GM12875 (cell line): ENCODE data around the gene RXRA.

ENCODE experiments used
- H3K4me3 ChIP-seq: one replicate; pipeline ENCODE4 v1.5.1; 2011; ENCODE audit warnings: low read depth, low read length, control low read depth
- TF ChIP-seq, protein P1 (sequence below): IDR thresholded peaks from 2 replicates; pipeline ENCODE4 v1.5.1; 2011; ENCODE audit warnings: low read depth, mild to moderate bottlenecking, control low read depth, inconsistent platforms, low read length, moderate library complexity, borderline replicate concordance; ENCODE audit not compliant: insufficient read depth

The RXRA gene

DNA sequence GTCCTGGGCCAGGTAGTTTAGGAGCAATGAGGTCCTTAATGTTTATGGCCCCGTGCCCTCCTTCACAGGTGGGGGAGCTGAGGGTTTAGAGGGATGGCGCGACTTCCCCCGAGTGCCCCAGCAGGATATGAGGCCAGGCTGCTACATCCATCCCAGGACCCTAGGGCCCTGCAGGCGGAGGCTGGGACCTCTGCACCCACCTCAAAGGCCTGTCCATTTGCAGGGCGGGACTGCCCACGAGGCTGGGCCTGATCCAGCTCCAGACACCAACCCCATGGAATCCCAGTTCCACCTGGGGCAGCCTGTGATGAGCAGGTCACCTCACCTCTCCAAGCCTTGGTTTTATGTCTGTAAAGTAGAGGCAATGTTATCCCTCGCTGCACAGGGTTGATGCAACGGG, 142.1 kb downstream of the RXRA start:
- TF ChIP-seq, protein P1, sequence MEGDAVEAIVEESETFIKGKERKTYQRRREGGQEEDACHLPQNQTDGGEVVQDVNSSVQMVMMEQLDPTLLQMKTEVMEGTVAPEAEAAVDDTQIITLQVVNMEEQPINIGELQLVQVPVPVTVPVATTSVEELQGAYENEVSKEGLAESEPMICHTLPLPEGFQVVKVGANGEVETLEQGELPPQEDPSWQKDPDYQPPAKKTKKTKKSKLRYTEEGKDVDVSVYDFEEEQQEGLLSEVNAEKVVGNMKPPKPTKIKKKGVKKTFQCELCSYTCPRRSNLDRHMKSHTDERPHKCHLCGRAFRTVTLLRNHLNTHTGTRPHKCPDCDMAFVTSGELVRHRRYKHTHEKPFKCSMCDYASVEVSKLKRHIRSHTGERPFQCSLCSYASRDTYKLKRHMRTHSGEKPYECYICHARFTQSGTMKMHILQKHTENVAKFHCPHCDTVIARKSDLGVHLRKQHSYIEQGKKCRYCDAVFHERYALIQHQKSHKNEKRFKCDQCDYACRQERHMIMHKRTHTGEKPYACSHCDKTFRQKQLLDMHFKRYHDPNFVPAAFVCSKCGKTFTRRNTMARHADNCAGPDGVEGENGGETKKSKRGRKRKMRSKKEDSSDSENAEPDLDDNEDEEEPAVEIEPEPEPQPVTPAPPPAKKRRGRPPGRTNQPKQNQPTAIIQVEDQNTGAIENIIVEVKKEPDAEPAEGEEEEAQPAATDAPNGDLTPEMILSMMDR = no peak

DNA sequence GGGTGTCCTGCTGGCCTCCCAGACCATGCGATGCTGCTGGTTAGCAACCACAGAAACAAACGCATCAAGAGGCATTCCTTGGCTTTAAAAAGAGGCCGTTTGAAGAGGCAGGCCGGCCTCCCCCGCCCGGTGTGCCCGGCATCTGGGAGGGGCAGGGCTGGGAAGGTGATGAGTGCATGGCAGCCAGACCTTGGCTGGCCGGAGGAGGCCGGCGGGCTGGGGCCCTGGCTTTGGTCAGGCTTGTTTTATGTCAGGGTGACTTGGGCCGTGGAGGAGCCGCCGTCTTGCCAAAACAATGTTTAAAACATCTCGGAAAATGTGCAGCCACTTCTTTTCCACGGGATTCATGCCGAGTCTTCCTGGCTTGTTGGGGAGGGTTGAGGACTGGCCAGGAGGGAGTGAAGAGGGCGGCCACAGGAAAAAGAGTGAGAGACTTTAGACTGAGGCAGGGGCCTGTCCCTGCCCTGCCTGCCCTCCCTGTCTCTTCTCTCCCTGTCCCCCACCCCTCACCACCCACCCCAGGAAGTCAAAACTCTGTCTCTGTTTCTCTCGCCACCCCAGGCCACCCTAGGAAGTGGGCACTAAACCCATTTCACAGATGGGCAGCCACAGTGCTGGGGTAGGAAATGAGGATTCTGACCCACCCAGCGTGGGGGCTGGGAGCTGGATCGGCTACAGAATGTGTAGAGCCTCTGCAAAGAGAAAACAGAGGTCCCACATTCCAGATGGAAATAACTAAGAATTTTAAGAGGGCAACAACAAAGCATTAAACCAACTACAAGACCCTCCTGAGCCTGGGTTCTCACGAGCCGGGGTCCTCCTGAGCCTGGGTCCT, 143.0 kb downstream of the RXRA start:
- H3K4me3 ChIP-seq = no peak overlapping the region
- TF ChIP-seq, protein P1 = no peak

More for the DNA sequence above, 142.1 kb downstream of the RXRA start:
- H3K4me3 ChIP-seq = no peak overlapping the region

DNA sequence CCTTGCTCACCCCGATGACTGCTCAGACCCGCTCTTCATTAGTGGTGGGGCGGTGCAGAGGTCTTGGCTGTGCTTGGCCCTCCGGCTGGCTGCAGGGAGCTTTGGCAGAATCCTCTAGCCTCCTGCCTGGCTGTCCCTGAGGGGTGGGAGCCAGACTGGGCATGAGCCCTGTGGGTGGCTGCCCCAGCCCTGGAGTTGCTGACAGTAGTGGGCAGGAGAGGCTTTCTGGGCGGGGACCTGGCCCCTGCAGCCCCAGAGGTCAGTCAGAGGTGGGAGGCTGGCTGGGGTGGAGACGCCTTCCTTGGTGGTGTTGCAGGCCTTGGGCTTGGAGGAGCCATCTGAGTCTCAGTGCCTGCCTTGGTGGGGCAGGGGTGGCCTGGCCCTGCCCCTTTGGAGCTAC, 146.0 kb downstream of the RXRA start:
- no peak overlapping the region for H3K4me3 ChIP-seq
- TF ChIP-seq, protein P1 = no peak

DNA sequence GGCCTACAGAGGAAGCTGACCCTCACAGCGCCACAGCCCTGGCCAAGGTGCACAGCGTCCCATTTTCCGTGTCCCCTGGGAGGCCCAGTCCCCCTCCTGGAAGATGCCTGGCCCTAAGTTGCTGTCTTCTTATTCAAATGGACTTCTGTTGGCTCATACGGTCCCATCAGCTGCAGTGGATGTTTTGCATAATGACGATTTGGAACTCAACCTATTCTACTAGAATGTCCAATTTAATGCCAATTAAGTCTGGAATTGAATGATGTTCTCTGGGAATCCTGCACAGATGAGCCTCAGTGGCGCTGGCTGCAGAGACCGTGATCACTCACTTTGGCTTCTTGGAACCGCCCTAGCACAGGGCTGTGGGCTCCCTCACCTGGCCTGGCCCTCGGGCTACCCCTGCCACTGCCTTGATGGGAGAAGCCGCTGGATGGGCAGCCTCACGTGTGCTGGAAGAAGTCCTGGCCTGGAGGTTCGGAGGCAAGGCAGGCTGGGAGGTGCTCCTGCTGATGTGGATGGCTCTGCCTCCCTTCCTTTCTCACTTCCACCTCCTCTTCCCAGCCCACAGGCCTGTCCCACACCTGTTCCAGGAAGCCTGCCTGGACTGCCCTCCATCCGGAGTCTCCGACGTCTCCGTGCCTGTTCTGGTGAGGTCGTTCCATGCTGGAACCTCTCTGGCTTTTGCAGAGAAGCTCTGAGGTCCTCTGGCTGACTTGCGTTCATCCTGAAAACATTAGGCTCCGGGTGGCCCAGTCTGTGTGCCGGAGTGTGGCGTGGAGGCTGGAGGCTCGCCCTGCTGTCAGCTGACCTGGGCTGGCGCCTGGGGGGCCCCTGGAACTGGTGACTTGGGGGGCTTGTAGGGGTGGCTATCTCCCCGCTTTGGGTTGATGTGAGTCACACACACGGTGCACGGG, 147.1 kb downstream of the RXRA start:
- H3K4me3 ChIP-seq = no peak overlapping the region
- TF ChIP-seq, protein P1 = no peak

DNA sequence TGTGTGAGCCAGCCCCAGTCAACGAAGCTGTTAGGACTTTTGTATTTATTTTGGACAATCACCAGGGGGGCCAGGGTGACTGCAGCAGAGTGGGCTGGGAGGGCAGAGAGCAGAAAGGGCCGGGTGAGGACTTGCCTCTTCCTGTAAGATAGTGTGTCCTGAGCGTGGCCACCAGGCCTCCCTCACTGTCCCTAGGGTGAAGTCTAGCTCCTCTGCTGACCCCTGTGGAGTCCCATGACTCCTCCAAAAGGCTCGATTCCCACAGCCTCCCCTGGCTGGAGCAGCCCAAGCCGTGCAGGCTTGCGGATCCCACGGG, 147.8 kb downstream of the RXRA start:
- TF ChIP-seq, protein P1 = no peak
- no peak overlapping the region for H3K4me3 ChIP-seq

DNA sequence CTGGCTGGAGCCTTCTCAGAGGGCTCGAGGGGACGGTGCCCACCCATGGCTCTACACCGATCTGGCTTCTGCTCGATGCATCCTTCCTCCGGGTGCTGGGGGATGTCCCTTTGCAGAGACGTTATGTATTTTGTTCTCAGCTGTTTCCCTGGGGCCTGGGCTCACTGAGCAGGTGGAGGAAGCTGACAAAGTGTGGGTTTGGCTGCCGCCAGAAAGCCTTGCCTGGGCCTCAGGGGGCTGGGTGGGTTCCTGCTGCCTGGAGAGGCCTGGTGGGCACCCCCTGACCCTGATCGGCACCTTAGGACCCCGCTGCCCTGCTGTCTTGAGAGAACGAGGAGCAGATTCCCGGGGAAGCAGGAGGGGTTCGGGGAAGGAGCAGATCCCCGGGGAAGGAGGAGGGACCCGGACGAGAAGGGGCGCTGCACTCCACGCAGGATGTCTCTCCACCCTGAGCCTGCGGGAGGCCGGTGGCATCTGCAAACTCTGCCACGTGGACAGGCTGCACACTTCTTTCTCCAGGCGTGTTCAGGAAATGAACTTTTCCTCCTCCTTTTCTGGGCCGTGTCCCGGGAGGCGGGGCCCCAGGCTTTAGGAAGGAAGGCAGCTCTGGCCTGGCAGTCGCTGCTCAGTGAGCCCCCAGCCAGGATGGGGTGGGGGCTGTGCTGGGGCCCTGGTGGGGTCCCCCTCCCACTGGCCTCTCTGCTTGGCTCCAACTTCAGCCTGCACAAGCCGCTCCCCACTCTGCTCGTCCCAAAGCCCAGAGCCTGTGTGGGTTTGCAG, 148.9 kb downstream of the RXRA start:
- TF ChIP-seq, protein P1 = no peak
- no peak overlapping the region for H3K4me3 ChIP-seq
